Endothelial cell of umbilical vein (primary cell): ENCODE results near the gene KCNQ5. TPM values are rescaled to one million over a fixed set of nuclear protein-coding genes. Genes with fewer than 3 reads are reported as not detected.

Experiments
- BruUV-seq: library from RNA; stranded (reverse); fragments of 400-500 nt; replicated peaks from 2 replicates; lab custom pipeline; 2021; lab: Mats Ljungman, UMichigan
- CTCF ChIA-PET: fragments of 300-600, 350-600 bp; sonication (Branson Sonifier 250); formaldehyde crosslinking; loops from one replicate; lab custom pipeline; 2021; ENCODE audit warnings: antibody characterized with exemption, inconsistent platforms; lab: Charles Lee
- POLR2A ChIA-PET: fragments of 300-600, 350-600 bp; sonication (Branson Sonifier 250); formaldehyde crosslinking; loops from one replicate; lab custom pipeline; 2021; ENCODE audit warnings: antibody characterized with exemption, inconsistent platforms; lab: Charles Lee
- DNase-seq: peaks from one replicate; pipeline ENCODE4 v3.0.0-alpha.2; 2011; ENCODE audit warnings: low read depth, low spot score
- FAIRE-seq: peaks from 2 replicates; lab custom pipeline; 2011; peaks lifted over from hg19 to GRCh38; lab: Jason Lieb, UNC
- H2AFZ ChIP-seq: 2 replicates; pipeline ENCODE4 v1.6.0; 2012; ENCODE audit warnings: low read depth, low read length, control low read depth, inconsistent platforms
- H3K27ac ChIP-seq: 2 replicates; pipeline ENCODE4 v1.5.1; 2011; ENCODE audit warnings: low read depth, mild to moderate bottlenecking, control low read depth, low read length, moderate library complexity; ENCODE audit not compliant: insufficient read depth
- H3K27me3 ChIP-seq, 2 experiments: 2 replicates each; pipeline versions ENCODE4 v1.6.0 to v1.6.1; 2011; ENCODE audit warnings: low read length in 2 of 2, mixed read lengths in 1 of 2; ENCODE audit not compliant: control insufficient read depth in 2 of 2, insufficient read depth in 2 of 2
- H3K36me3 ChIP-seq, 2 experiments: 2 replicates in 1 of 2; 3 replicates in 1 of 2; pipeline ENCODE4 v1.5.1; 2011; ENCODE audit warnings: low read length in 2 of 2, mild to moderate bottlenecking in 1 of 2, moderate library complexity in 1 of 2; ENCODE audit not compliant: control insufficient read depth in 2 of 2, insufficient read depth in 2 of 2; ENCODE audit errors: extremely low read depth in 1 of 2
- H3K4me1 ChIP-seq: 3 replicates; pipeline ENCODE4 v1.5.1; 2011; ENCODE audit warnings: mild to moderate bottlenecking, low read length; ENCODE audit not compliant: control insufficient read depth, insufficient read depth; ENCODE audit errors: extremely low read depth
- H3K4me2 ChIP-seq: 2 replicates; pipeline ENCODE4 v1.6.1; 2011; ENCODE audit warnings: low read length, control low read depth, mixed read lengths; ENCODE audit not compliant: insufficient read depth
- H3K4me3 ChIP-seq, 3 experiments: fragments of 200-600 bp in 1 of 3; sonication (generic), shearing (Covaris generic) in 1 of 3; replicated peaks in 1 of 3; 2 replicates each; pipeline ENCODE4 v1.5.1; 2011 to 2016; ENCODE audit warnings: control low read depth in 3 of 3, low read length in 3 of 3, mild to moderate bottlenecking in 2 of 3, inconsistent platforms in 1 of 3, low read depth in 1 of 3, moderate library complexity in 1 of 3; ENCODE audit not compliant: insufficient read depth in 1 of 3
- H3K79me2 ChIP-seq: 2 replicates; pipeline ENCODE4 v1.6.0; 2012; ENCODE audit warnings: low read length, inconsistent platforms; ENCODE audit not compliant: control insufficient read depth, insufficient read depth
- H3K9ac ChIP-seq: replicated peaks from 2 replicates; pipeline ENCODE3; 2011; ENCODE audit warnings: low read length, control low read depth; ENCODE audit not compliant: insufficient read depth; ENCODE audit errors: extremely low read depth
- H3K9me1 ChIP-seq: replicated peaks from 3 replicates; pipeline ENCODE4 v1.6.0; 2011; ENCODE audit warnings: mild to moderate bottlenecking, low read length; ENCODE audit not compliant: control insufficient read depth, insufficient read depth; ENCODE audit errors: extremely low read depth
- H3K9me3 ChIP-seq: replicated peaks from 2 replicates; pipeline ENCODE4 v1.5.1; 2012; ENCODE audit warnings: low read length, inconsistent platforms; ENCODE audit not compliant: control insufficient read depth, insufficient read depth
- H4K20me1 ChIP-seq: replicated peaks from 2 replicates; pipeline ENCODE3; 2011; ENCODE audit warnings: mild to moderate bottlenecking, low read length; ENCODE audit not compliant: control insufficient read depth, insufficient read depth; ENCODE audit errors: extremely low read depth
- EZH2 ChIP-seq: IDR thresholded peaks from 2 replicates; pipeline ENCODE4 v1.6.1; 2012; ENCODE audit warnings: borderline replicate concordance, low read depth, mild to moderate bottlenecking, moderate library complexity, low read length, inconsistent platforms; ENCODE audit not compliant: severe bottlenecking
- FOS ChIP-seq: IDR thresholded peaks from 2 replicates; pipeline ENCODE4 v1.6.1; 2011; ENCODE audit warnings: mild to moderate bottlenecking, low read length, moderate library complexity, borderline replicate concordance; ENCODE audit not compliant: insufficient read depth
- GATA2 ChIP-seq: IDR thresholded peaks from 2 replicates; pipeline ENCODE4 v1.7.0; 2011; ENCODE audit warnings: low read depth, mild to moderate bottlenecking, moderate library complexity, mixed read lengths, low read length; ENCODE audit not compliant: insufficient read length, insufficient read depth
- JUN ChIP-seq: IDR thresholded peaks from 2 replicates; pipeline ENCODE4 v1.6.1; 2011; ENCODE audit warnings: borderline replicate concordance, low read depth; ENCODE audit not compliant: insufficient read length, insufficient read depth
- MYC ChIP-seq: IDR thresholded peaks from one replicate; pipeline ENCODE4 v1.6.1; 2011; ENCODE audit warnings: mild to moderate bottlenecking, low read depth, low read length
- POLR2A ChIP-seq: IDR thresholded peaks from 2 replicates; pipeline ENCODE4 v1.6.1; 2012; ENCODE audit warnings: low read depth, mild to moderate bottlenecking, control low read depth, low read length
- POLR2AphosphoS5 ChIP-seq: IDR thresholded peaks from 2 replicates; pipeline ENCODE4 v1.6.1; 2012; ENCODE audit warnings: low read depth, mild to moderate bottlenecking, control low read depth, low read length, moderate library complexity; ENCODE audit not compliant: insufficient read depth
- dilution Hi-C: fragments of 300-500 bp; cut with MboI; formaldehyde crosslinking; loops from one replicate; pipeline ENCODE4 v1.15.0; 2019; ENCODE audit warnings: low sequenced_read_pairs; ENCODE audit not compliant: extremely low pct_ligation_motif_present
- intact Hi-C: fragments of 100-400 bp; cut with micrococcal nuclease; formaldehyde crosslinking; loops from one replicate; pipeline ENCODE4 v1.10.0; 2022
- polyA plus RNA-seq, 4 experiments: library from polyadenylated mRNA; depleted of rRNA in 3 of 4; stranded (reverse) in 3 of 4; unstranded in 1 of 4; fragments of >200 nt; gene quantifications; 2 replicates each; pipeline versions ENCODE4 v1.2.1 to v1.2.3, GENCODE V29; 2011 to 2012; ENCODE audit warnings: missing spikeins in 1 of 4
- total RNA-seq: library from RNA; stranded (reverse); gene quantifications from 2 replicates; pipeline ENCODE4 v1.2.3, GENCODE V29; 2021
- TF ChIP-seq, protein P1 (sequence below): IDR thresholded peaks from 2 replicates; pipeline ENCODE4 v1.6.1; 2011; ENCODE audit not compliant: insufficient read depth, insufficient read length
- TF ChIP-seq, protein P2 (sequence below), 2 donors: IDR thresholded peaks; 1 replicate in 1 of 2; 2 replicates in 1 of 2; pipeline ENCODE4 v1.5.1; 2011; ENCODE audit warnings: low read length in 2 of 2, mild to moderate bottlenecking in 2 of 2, moderate library complexity in 2 of 2, control low read depth in 1 of 2, inconsistent platforms in 1 of 2, low read depth in 1 of 2; ENCODE audit not compliant: insufficient read depth in 1 of 2; ENCODE audit errors: extremely low read depth in 1 of 2

Gene KCNQ5
- total and polyA plus RNA-seq, 2 donors (not counting 3 experiments of a cell fraction or from before 2014, with no cell fraction given): 0.22 TPM; not detected in 1

DNA sequence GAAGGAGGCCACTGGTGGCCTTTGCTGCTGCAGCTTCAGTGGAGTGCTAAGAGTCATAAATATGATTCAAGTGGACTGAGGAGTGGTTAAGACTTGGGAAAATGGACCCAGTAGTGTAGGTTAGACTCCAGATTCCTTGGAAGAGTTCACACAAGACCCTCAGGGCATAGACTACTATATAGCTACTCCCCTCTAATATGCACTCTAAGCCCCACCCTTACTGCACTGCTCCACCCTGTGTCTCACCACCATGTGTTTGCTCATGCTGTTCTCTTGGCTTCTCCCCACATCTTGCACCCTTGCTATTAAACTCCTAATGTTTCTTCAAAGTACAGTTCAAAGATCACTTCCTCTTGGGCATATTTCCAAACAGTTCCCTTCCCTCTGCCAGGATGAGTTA is 5.7 kb downstream of the KCNQ5 start:
- BruUV-seq: no TSS peak

More for the DNA sequence above, 5.7 kb downstream of the KCNQ5 start:
- DNase-seq (no peak), FAIRE-seq (no peak)
- H3K9me1 ChIP-seq: no peaks in the 10 kb centered on the region
- no peak overlapping the region for H2AFZ ChIP-seq
- H3K4me2 ChIP-seq: no peak overlapping the region
- TF ChIP-seq, protein P1, sequence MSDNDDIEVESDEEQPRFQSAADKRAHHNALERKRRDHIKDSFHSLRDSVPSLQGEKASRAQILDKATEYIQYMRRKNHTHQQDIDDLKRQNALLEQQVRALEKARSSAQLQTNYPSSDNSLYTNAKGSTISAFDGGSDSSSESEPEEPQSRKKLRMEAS: no peak
- TF ChIP-seq JUN (no peak), FOS (no peak), EZH2 (no peak), POLR2AphosphoS5 (no peak), MYC (no peak), POLR2A (no peak), GATA2 (no peak)
- TF ChIP-seq, protein P2, sequence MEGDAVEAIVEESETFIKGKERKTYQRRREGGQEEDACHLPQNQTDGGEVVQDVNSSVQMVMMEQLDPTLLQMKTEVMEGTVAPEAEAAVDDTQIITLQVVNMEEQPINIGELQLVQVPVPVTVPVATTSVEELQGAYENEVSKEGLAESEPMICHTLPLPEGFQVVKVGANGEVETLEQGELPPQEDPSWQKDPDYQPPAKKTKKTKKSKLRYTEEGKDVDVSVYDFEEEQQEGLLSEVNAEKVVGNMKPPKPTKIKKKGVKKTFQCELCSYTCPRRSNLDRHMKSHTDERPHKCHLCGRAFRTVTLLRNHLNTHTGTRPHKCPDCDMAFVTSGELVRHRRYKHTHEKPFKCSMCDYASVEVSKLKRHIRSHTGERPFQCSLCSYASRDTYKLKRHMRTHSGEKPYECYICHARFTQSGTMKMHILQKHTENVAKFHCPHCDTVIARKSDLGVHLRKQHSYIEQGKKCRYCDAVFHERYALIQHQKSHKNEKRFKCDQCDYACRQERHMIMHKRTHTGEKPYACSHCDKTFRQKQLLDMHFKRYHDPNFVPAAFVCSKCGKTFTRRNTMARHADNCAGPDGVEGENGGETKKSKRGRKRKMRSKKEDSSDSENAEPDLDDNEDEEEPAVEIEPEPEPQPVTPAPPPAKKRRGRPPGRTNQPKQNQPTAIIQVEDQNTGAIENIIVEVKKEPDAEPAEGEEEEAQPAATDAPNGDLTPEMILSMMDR (IDR thresholded peaks at IDR 0.05; ENCODE audit: extremely low read depth in 1 of 2, insufficient read depth in 1 of 2, low read depth in 1 of 2, low read length in 2 of 2): no peak
- POLR2A ChIA-PET: no interaction called here
- dilution Hi-C loops: no loop called here
- no peak overlapping the region for H3K4me3 ChIP-seq
- no peaks in the 10 kb centered on the region for H3K36me3 ChIP-seq
- no peak overlapping the region for H3K9ac ChIP-seq
- no peaks in the 10 kb centered on the region for H3K9me3 ChIP-seq
- H4K20me1 ChIP-seq: no peaks in the 10 kb centered on the region
- peaks cover under 1% of the 10 kb centered on the region for H3K4me1 ChIP-seq
- H3K27ac ChIP-seq: no peak overlapping the region
- no peaks in the 10 kb centered on the region for H3K79me2 ChIP-seq
- CTCF ChIA-PET: interaction anchor here (1.2 to 18.6 kb wide), 3 partner anchors 10 to 503 kb away, joined by 3 to 731 read pairs (median 9); no protein-coding TSS in a partner anchor
- H3K27me3 ChIP-seq: peaks cover 16 to 28% of the 10 kb centered on the region in 2 experiments
- intact Hi-C loops: no loop called here
